Fibroblast of peridontal ligament (primary cell): ENCODE results near the gene FAM168A.

Experiments used
- DNase-seq: peaks from one replicate; pipeline ENCODE4 v3.0.0-alpha.2; 2010; ENCODE audit errors: extremely low read depth

The FAM168A gene

GRCh38 chr11:73597956-73598718 lies at the start of gene FAM168A:
Gene FAM168A, minus strand, starts transcription at chr11:73598112. Its CDS starts 129,638 bp downstream, at chr11:73468474.
- DNase-seq = peak; percentile 97

- peak; percentile 63 for DNase-seq
Observed at GRCh38 chr11:73647459-73648100, 49.7 kb upstream of the FAM168A start.

- no peak for DNase-seq
Observed at GRCh38 chr11:73645972-73646631, 48.2 kb upstream of the FAM168A start, which contains the start of gene PLEKHB1. Gene PLEKHB1, plus strand, starts transcription at chr11:73646581. Its CDS starts 28 bp downstream, at chr11:73646609.

DNA sequence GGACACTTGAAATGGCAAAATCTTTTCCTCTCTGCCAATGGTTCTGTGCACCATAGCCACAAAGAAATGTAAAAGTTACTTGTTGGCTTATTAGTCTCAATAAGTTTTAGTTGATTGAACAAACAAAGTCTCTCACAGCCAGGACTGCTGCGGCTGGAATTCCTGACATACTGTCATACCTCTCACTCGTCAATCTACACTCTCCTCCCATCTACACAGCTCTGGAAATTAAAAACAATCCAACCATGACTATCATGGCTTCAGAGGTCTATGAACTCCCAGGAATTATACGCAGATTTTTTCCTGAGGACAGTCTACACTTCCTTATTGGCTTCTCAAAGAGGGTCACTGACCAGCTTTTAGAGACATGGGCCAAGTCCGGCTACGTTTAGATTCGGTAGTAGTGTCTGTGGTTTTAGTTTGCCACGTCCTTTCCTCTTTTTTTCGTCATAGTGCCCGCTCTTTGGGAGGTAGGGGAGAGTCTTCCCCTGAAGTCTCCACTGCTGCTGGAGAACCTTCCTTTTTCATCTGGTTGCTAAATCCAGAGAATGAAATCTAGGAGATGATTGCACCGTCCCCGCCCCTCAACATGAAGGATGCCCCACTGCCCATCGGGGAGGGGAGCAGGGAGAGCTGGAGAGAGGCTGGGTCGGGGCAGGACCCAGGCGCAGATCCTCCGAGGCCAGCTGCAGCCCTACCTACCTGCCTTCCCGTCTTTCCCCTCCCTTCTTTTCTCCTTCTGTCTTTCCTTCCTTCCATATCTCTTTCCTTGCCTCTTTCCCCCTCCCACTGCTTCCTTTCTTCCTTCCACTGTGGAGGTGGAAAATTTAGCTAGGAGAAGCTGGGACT lies 47.4 kb upstream of the FAM168A start:
- DNase-seq = no peak

DNA sequence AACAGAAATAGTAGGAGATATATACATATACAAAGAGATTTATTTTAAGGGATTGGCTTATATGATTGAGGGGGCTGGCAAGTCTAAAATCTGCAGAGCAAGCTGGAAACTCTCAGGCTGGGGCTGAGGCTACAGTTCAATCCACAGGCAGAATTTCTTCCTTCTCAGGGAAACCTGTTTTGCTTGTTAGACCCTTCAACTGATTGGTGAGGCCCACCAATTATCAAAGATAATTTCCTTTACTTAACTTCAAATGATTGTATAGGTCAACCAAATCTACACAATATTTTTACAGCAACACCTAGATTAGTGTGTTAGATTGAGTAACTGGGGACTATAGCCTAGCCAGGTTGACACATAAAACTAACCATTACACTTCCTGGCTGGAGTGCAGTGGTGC lies 43.8 kb upstream of the FAM168A start:
- DNase-seq = no peak

DNA sequence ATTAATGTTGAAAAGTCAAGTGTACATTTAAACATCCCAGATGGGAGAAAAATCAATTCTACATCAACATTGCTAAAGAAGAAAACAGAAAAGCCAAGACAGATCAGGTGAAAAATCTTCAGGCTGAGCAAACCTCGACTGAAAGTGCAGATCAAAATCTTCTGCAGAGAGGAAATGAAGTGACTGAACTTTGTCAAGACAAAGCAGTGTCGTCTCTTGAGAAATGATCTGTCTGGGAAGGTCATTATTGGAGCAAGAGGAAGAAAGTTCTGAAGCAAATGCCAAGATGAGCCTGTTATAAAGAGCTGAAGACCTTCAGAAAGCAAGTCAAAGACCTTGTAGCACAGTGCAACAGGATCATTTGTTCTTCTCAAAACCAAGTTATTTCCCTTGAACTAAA lies 42.7 kb upstream of the FAM168A start:
- DNase-seq = no peak

GRCh38 chr11:73637012-73637411 lies 39.1 kb upstream of the FAM168A start:
- DNase-seq = no peak

DNA sequence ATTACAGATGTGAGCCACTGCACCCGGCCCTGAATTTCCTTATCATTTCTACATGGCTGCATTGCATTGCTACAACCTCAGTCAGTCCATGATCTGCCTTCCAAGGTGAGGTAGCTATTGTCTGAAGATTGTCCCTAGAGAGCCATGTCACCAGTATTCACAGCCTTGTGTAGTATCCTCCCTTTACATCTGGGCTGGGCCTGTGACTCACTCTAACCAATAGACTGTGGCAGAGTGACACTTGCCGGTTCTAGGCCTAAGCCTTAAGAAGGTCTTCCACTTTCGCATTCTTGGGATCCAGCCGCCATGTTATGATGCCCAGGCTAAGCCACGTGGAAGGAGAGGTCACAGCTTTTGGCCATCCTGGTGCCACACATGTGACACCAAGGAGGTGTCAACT lies 38.3 kb upstream of the FAM168A start:
- no peak for DNase-seq

DNA sequence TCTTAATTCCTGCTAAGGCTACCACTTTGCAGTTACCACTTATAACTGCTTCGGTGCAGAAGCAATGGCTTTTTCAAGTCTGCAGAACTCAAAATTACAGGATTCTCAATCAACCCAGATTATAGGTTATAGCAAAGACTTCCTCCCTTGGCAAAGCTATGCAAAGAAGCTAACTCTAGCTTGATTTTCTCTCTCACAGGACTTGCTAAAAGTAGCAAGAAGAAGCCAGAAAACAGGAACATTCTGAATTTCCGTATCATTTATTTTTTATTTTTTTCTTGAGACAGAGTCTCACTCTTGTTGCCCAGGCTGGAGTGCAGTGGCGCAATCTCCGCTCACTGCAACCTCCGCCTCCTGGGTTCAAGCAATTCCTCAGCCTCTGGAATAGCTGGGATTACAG lies 37.8 kb upstream of the FAM168A start:
- no peak for DNase-seq

GRCh38 chr11:73633999-73634398 lies 36.1 kb upstream of the FAM168A start:
- no peak for DNase-seq

GRCh38 chr11:73632996-73633395 lies 35.1 kb upstream of the FAM168A start:
- DNase-seq = no peak

DNA sequence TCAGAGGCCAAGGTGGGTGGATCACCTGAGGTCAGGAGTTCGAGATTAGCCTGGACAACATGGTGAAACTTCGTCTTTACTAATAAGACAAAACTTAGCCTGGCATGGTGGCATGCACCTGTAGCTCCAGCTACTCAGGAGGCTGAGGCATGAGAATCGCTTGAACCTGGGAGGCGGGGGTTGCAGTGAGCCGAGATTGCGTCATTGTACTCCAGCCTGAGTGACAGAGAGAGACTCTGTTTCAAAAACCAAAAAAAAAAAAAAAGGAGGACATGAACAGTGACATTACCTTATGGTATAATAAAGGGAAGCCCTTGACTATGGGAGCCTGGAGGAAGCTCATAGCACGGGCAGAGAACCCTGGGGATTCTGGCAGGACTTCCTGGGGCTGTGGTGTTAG lies 32.0 kb upstream of the FAM168A start:
- DNase-seq = no peak

- peak; percentile 63 for DNase-seq
Observed at GRCh38 chr11:73625696-73626318, 27.9 kb upstream of the FAM168A start.

GRCh38 chr11:73623686-73624085 lies 25.8 kb upstream of the FAM168A start:
- no peak for DNase-seq

DNA sequence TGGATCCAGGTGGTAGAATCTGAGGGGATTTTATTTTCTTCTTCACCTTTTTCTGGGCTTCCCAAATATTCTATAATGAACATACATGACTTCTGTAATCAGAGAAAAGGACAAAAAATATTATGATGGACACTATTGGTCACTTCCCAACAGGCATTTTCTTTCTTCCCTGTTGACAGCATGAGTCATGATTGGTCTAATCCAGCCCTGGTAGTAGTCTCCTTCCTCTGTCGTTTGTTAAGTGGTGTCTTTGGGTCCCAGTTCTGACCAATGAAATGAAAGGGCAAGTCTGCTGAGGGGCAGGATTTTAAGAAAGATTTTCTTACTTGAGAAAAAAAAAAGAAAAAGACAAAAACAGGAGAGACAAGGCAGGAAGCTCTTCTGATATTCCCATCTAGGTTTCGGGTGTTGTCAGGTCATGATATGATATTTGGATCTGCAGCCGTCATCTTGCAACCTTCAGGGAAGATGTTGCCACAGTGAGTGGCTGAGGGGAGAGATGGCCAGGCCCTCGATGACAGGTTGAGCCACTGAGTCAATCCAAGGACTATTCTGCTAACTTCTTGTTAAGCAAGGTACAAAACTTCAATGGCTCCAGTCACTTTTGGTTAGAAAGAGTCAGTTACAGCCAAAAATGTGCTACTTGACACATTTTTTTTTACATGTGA lies 25.1 kb upstream of the FAM168A start:
- DNase-seq = no peak

GRCh38 chr11:73614591-73614990 lies 16.7 kb upstream of the FAM168A start:
- no peak for DNase-seq

DNA sequence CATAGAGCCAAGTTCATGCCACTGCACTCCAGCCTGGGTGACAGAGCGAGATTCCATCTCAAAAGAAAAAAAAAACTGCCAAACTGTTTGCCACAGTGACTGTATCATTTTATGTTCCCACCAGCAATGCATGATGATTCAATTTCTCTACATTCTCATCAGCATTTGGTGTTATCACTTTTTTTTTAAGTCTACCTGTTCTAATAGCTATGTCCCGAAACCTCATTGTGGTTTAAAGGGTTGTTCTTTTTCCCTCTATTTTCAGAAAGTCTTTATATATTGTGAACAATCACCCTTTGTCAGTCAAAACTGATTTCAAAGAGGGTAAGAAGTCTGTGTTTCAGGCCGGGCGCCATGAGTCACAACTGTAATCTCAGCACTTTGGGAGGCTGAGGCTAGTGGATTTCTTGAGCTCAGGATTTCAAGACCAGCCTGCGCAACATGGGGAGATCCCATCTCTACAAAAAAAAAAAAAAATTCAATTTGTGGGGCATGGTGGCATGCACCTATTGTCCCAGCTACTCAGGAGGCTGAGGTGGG lies 14.8 kb upstream of the FAM168A start:
- DNase-seq = no peak

GRCh38 chr11:73598719-73599379 lies 937 bp upstream of the FAM168A start:
- DNase-seq = no peak

- DNase-seq = no peak
Observed at GRCh38 chr11:73597336-73597955, 466 bp downstream of the FAM168A start.

DNA sequence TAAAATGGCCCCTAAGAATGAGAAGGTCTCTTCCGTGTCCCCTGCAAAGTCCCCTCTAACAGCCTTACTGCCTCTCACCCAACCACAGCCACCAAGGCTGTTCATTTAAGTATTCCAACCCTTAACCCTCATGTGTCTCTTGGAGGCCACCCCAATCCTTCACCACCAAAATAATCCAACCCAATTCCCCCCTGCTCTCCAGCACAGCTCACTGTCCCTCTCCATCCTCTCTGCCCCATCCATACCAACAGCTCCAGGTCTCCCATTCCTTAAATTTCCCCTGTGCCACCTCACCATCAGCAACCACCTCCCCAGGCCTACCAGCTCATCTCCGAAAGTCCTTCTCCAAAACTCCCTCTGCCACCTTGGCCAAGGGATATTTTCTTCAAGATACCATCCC lies 1.4 kb downstream of the FAM168A start:
- DNase-seq = no peak
